Prostate gland (tissue), 2 donors: Measurements from ENCODE around the gene FAM43A.

ENCODE experiments used
- CTCF ChIP-seq, 4 experiments: fragments of 200-600 bp in 2 of 4; fragments of 450-650 bp in 2 of 4; sonication (generic) in 2 of 4; IDR thresholded peaks; 1 replicate in 3 of 4; 2 replicates in 1 of 4; pipeline ENCODE4 v1.5.1; 2016 to 2019; ENCODE audit warnings: antibody characterized with exemption in 4 of 4, mild to moderate bottlenecking in 2 of 4, moderate library complexity in 2 of 4
- POLR2A ChIP-seq: fragments of 450-650 bp; IDR thresholded peaks from one replicate; pipeline ENCODE4 v1.6.1; 2016; ENCODE audit warnings: antibody characterized with exemption, mild to moderate bottlenecking
- POLR2AphosphoS5 ChIP-seq: sonication (generic); formaldehyde crosslinking; IDR thresholded peaks from one replicate; pipeline ENCODE4 v1.6.1; 2017; ENCODE audit warnings: antibody characterized with exemption

- TF ChIP-seq CTCF (IDR thresholded peaks at IDR 0.05) (peak in 1 of 4 experiments; percentile 27), POLR2A (peak; percentile 44), POLR2AphosphoS5 (peak; percentile 93)
These were observed 13.5 kb upstream of the FAM43A start, which contains the start of gene LSG1 for GRCh38 chr3:194671900-194672808.
